RWPE2 (cell line): ENCODE data around the gene SPATA33.

Experiments used
- ATAC-seq: fragments of 200-7000 bp; cut with Tn5 transposase; 3 replicates; pipeline ENCODE4 v1.9.1; 2021; ENCODE audit warnings: low read depth
- DNase-seq: peaks from one replicate; pipeline ENCODE4 v3.0.0-alpha.2; 2020; ENCODE audit warnings: low spot score
- H3K27ac ChIP-seq: fragments of 450-650 bp; 2 replicates; pipeline ENCODE4 v1.5.1; 2017; ENCODE audit warnings: mild to moderate bottlenecking; ENCODE audit not compliant: poor library complexity, severe bottlenecking
- H3K27me3 ChIP-seq: fragments of 250-450 bp; sonication (Bioruptor Pico); 2 replicates; pipeline ENCODE4 v1.5.1; 2021; ENCODE audit warnings: mild to moderate bottlenecking, moderate library complexity; ENCODE audit not compliant: insufficient read depth, poor library complexity, severe bottlenecking
- H3K36me3 ChIP-seq: fragments of 250-450 bp; sonication (Bioruptor Pico); 2 replicates; pipeline ENCODE4 v1.5.1; 2020; ENCODE audit warnings: low read depth, mild to moderate bottlenecking, moderate library complexity
- H3K4me1 ChIP-seq: fragments of 250-450 bp; sonication (Bioruptor Pico); 2 replicates; pipeline ENCODE4 v1.5.1; 2021; ENCODE audit warnings: mild to moderate bottlenecking, moderate library complexity; ENCODE audit not compliant: insufficient read depth, poor library complexity, severe bottlenecking
- H3K4me3 ChIP-seq: fragments of 250-450 bp; sonication (Bioruptor Pico); 2 replicates; pipeline ENCODE4 v1.5.1; 2021; ENCODE audit warnings: mild to moderate bottlenecking, moderate library complexity; ENCODE audit not compliant: severe bottlenecking
- H3K9me3 ChIP-seq: fragments of 250-450 bp; sonication (Bioruptor Pico); 2 replicates; pipeline ENCODE4 v1.5.1; 2021; ENCODE audit warnings: mild to moderate bottlenecking, moderate library complexity; ENCODE audit not compliant: severe bottlenecking
- TF ChIP-seq, protein P1 (sequence below): fragments of 450-650 bp; IDR thresholded peaks from one replicate; pipeline ENCODE4 v1.5.1; 2017; ENCODE audit warnings: mild to moderate bottlenecking, moderate library complexity; ENCODE audit not compliant: poor library complexity, severe bottlenecking

The SPATA33 gene

DNA sequence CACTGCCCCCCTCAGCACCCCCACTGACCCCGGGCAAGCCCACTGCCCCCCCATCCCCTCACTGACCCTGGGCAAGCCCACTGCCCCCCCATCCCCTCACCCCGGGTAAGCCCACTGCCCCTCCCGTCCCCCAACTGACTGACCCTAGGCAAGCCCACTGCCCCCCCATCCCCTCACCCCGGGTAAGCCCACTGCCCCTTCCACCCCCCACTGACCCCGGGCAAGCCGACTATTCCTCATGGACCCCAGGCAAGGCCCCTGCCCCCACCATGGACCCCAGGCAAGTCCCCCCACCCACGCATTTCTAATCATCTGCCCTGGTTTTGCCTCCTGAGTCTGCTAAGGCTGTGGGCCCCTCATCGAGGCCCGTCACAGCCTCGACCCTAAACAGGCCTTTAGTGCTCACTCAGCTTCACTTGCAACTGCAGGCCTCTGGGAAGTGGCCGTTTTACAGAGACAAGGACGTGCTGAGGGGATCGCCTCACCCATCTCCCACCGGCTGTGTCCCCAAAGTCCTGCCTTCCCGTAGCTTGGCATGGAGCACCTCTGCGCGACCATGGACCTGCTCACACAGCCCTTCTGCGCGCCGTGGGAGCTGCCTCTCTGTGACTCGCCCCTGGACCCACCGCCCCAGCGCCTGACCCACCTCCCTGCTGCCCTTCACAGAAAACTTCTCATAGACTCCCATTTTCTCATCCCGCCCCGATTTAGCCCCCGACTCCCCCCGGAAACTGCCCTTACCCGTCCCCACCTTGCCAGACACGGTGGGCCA is 59.5 kb downstream of the SPATA33 start:
- ATAC-seq (no peak), DNase-seq (no peak)
- TF ChIP-seq, protein P1, sequence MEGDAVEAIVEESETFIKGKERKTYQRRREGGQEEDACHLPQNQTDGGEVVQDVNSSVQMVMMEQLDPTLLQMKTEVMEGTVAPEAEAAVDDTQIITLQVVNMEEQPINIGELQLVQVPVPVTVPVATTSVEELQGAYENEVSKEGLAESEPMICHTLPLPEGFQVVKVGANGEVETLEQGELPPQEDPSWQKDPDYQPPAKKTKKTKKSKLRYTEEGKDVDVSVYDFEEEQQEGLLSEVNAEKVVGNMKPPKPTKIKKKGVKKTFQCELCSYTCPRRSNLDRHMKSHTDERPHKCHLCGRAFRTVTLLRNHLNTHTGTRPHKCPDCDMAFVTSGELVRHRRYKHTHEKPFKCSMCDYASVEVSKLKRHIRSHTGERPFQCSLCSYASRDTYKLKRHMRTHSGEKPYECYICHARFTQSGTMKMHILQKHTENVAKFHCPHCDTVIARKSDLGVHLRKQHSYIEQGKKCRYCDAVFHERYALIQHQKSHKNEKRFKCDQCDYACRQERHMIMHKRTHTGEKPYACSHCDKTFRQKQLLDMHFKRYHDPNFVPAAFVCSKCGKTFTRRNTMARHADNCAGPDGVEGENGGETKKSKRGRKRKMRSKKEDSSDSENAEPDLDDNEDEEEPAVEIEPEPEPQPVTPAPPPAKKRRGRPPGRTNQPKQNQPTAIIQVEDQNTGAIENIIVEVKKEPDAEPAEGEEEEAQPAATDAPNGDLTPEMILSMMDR = no peak
- Histone ChIP-seq H3K27ac (no peak overlapping the region), H3K9me3 (no peaks in the 10 kb centered on the region), H3K4me3 (no peak overlapping the region), H3K27me3 (no peaks in the 10 kb centered on the region), H3K4me1 (peaks cover 12% of the 10 kb centered on the region), H3K36me3 (peaks cover 29% of the 10 kb centered on the region)

DNA sequence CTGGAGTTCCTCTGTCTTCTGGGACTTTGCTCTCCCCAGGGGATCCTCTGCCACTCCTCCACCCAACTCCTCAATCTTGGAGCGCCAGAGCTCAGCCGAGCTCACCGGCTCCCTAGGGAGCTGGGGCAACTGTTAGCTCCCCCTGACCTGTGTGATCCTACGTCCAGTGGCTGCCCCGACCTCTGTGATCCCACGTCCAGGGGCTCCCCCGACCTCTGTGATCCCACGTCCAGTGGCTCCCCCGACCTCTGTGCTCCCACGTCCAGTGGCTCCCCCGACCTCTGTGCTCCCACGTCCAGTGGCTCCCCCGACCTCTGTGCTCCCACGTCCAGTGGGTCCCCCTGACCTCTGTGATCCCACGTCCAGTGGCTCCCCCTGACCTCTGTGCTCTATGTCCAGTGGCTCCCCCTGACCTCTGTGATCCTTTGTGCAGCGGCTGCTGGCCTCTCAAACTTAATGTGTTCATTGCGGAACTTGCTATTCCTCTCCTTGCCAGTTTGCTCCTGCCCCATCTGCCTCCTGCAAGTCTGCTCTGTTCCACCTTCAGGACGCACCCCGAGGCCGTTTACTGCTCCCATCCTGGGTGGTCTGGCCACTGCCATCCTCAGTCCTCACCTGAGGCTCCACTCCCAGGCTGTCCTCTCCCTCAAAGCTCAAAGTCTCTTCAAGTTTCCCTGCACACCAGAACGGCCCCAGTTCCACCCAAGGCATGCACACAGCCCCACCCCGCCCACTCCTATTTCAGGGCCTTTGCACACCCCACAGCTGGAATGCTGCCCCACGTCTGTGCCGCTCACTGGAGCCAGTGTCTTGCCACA is 60.3 kb downstream of the SPATA33 start:
- ATAC-seq = no peak
- Histone ChIP-seq H3K4me1 (peaks cover 15% of the 10 kb centered on the region), H3K9me3 (no peaks in the 10 kb centered on the region), H3K27me3 (no peaks in the 10 kb centered on the region), H3K36me3 (peaks cover 29% of the 10 kb centered on the region), H3K4me3 (no peak overlapping the region), H3K27ac (peak overlapping the region; percentile 91)
- TF ChIP-seq, protein P1 = no peak
- peak; percentile 56 for DNase-seq
